ENCODE results near the gene LRRK1.

DNA sequence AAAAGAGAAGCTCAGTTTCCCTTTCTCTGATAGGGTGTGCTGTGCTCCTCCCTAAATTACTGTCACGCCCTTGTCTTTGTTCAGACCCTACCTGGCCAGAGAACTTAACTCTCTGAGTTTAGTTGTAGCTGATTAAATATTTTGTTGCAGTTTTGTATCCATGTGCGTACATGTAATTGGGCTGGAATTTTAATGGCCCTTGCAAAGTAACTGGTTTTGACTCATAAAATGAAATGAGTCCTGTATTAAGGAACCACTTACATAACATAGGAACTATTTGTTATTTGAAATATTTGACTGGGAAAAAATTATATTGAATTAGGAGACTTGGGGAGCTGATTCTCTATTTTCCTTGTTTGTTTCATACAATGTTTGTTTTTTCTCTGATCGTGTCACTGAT is 80.2 kb downstream of the LRRK1 start:
- no peak for TF ChIP-seq CTCF (optimal IDR thresholded peaks at IDR 0.05 in 1 of 3, IDR thresholded peaks at IDR 0.05 in 1 of 3, conservative IDR thresholded peaks at IDR 0.05 in 1 of 3; ENCODE audit: extremely low read depth in 1 of 3, insufficient read depth in 2 of 3, low read length in 3 of 3)
- TF ChIP-seq EZH2 (IDR thresholded peaks at IDR 0.05; ENCODE audit: low read length): no peak
